Parathyroid adenoma (tissue), 2 donors: Measurements from ENCODE around the gene LATS2.
A peak's percentile ranks its signal among the peaks of the same experiment; 100 is the strongest.

ENCODE experiments used
- H2AFZ ChIP-seq: fragments of 300-600 bp; sonication (generic); one replicate; pipeline ENCODE4 v1.7.0; 2017; ENCODE audit warnings: antibody characterized with exemption, mild to moderate bottlenecking
- H3K27ac ChIP-seq: fragments of 300-600 bp; sonication (generic); one replicate; pipeline ENCODE4 v1.7.0; 2017
- H3K27me3 ChIP-seq: fragments of 300-600 bp; sonication (generic); one replicate; pipeline ENCODE4 v1.7.0; 2017; ENCODE audit warnings: low read length; ENCODE audit not compliant: control insufficient read depth, insufficient read depth
- H3K36me3 ChIP-seq: fragments of 300-600 bp; sonication (generic); one replicate; pipeline ENCODE4 v1.7.0; 2017; ENCODE audit warnings: low read length; ENCODE audit not compliant: control insufficient read depth, insufficient read depth
- H3K4me1 ChIP-seq: fragments of 300-600 bp; sonication (generic); one replicate; pipeline ENCODE4 v1.7.0; 2017; ENCODE audit warnings: control low read depth
- H3K4me2 ChIP-seq: fragments of 300-600 bp; sonication (generic); one replicate; pipeline ENCODE4 v1.7.0; 2017; ENCODE audit warnings: low read length
- H3K4me3 ChIP-seq: fragments of 300-600 bp; sonication (generic); one replicate; pipeline ENCODE4 v1.7.0; 2017; ENCODE audit warnings: low read depth, low read length
- H3K79me2 ChIP-seq: fragments of 300-600 bp; sonication (generic); one replicate; pipeline ENCODE4 v1.7.0; 2017; ENCODE audit warnings: control low read depth
- H3K9ac ChIP-seq: fragments of 300-600 bp; sonication (generic); one replicate; pipeline ENCODE4 v1.7.0; 2017; ENCODE audit warnings: mild to moderate bottlenecking
- H3K9me3 ChIP-seq: fragments of 300-600 bp; sonication (generic); one replicate; pipeline ENCODE4 v1.7.0; 2017; ENCODE audit warnings: low read length; ENCODE audit not compliant: control insufficient read depth
- CTCF ChIP-seq: fragments of 300-600 bp; sonication (generic); IDR thresholded peaks from one replicate; pipeline ENCODE4 v1.7.0; 2017; ENCODE audit warnings: antibody characterized with exemption, mild to moderate bottlenecking
- donor health status: primary hyperparathyroidism.

Gene LATS2

DNA sequence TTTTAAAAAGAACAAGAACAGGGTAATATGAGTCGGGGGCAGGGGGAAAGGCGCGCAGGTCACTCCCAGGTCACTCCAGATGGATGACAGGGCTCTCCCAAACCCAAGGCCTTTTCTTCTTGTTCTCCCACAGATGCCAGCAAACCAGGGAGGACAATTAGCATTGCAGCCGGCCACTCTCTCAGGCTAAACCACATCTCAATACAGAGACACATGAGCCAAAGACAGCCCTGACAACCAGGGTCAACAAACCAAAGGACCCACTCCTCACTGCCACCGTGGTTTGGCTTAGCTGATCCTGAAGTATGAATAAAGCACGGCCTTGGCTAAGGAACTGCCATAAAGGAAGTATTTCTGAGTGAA, 47.3 kb downstream of the LATS2 start:
- H3K79me2 ChIP-seq: no peaks in the 10 kb centered on the region
- peaks cover 14% of the 10 kb centered on the region for H3K4me1 ChIP-seq
- peak overlapping the region; percentile 59 for H3K27ac ChIP-seq
- no peak overlapping the region for H2AFZ ChIP-seq
- no peak overlapping the region for H3K9ac ChIP-seq
- peak overlapping the region; percentile 51 for H3K4me2 ChIP-seq
- no peaks in the 10 kb centered on the region for H3K9me3 ChIP-seq
- no peak overlapping the region for H3K4me3 ChIP-seq
- H3K27me3 ChIP-seq: no peaks in the 10 kb centered on the region
- no peaks in the 10 kb centered on the region for H3K36me3 ChIP-seq
- no peak for TF ChIP-seq CTCF

DNA sequence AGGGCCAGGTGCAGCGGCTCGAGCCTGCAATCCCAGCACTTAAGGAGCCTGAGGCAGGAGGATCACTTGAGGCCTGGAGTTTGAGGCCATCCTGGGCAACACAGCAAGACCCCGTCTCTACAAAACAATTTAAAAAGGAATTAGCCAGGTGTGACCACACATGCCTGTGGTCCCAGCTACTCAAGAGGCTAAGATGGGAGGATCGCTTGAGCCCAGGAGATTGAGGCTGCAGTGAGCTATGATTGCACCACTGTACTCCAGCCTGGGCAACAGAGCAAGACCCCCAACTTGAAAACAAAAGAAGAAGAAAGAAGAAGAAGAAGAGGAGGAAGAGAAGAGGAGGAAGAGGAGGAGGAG, 47.7 kb downstream of the LATS2 start:
- no peaks in the 10 kb centered on the region for H3K9me3 ChIP-seq
- peaks cover 14% of the 10 kb centered on the region for H3K4me1 ChIP-seq
- no peak overlapping the region for H3K9ac ChIP-seq
- H3K79me2 ChIP-seq: no peaks in the 10 kb centered on the region
- TF ChIP-seq CTCF: no peak
- no peaks in the 10 kb centered on the region for H3K27me3 ChIP-seq
- H3K4me3 ChIP-seq: no peak overlapping the region
- H3K27ac ChIP-seq: no peak overlapping the region
- no peaks in the 10 kb centered on the region for H3K36me3 ChIP-seq
- no peak overlapping the region for H3K4me2 ChIP-seq
- H2AFZ ChIP-seq: no peak overlapping the region

DNA sequence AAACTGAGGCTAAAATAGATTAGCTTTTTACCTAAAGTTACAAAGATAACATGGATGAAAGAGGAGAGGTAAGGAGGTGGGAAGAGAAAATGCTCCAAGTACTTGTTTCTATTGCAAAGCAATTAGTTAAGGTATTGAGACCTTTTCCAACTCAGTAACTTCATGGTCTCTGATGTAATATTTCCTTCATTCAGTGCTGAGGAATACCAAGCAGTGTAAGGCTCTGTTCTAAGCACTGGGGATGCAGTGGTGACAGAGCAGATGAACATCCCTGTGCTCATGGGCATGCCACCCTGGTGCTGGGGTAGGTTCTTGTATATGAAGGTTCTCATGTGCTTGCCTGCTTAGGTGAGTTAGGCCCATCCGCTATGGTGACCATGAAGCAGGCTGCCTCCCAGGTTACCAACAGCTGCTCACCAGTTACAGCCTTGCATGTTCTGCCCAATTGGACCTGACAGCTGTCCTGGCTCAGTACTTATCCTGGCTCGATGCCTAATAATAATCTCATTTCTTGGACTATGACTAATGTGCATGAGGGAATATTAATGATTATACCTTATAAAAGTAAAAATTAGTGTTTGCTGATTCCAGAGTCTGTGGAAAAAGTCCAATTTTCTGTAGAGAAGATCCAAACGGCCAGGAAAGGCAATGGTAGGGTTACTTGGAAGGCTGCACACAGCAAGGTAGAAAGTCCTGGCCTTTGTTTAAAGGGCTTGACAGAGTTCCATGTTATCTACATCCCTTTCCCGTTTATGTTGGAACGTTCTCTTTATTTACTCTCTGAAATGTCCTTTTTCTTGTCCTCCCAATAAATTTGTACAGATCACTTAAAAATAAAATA, 48.3 kb downstream of the LATS2 start:
- Histone ChIP-seq H3K79me2 (no peaks in the 10 kb centered on the region), H3K4me3 (no peak overlapping the region), H3K27ac (no peak overlapping the region), H2AFZ (no peak overlapping the region), H3K9me3 (no peaks in the 10 kb centered on the region), H3K4me1 (peaks cover 14% of the 10 kb centered on the region), H3K9ac (no peak overlapping the region), H3K4me2 (no peak overlapping the region), H3K27me3 (no peaks in the 10 kb centered on the region), H3K36me3 (no peaks in the 10 kb centered on the region)
- no peak for TF ChIP-seq CTCF

DNA sequence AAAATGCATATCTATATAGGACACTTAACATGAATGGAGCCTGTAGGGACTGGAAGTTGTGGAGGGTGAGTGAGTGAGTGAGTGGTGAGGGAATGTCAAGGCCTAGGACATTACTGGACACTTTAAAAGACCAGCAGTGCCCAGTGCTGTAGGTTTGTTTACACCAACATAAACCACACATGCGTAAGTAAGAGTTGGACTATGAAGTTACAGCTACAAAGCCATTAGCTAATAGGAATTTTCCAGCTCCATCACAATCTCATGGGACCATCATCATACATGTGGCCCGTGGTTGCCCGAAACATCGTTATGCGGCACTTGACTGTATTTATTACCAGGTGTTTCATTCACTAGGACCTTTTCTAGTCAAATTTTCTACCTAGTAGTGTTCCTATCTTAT, 49.2 kb downstream of the LATS2 start:
- no peaks in the 10 kb centered on the region for H3K27me3 ChIP-seq
- H3K4me3 ChIP-seq: no peak overlapping the region
- TF ChIP-seq CTCF: no peak
- no peak overlapping the region for H2AFZ ChIP-seq
- peaks cover 14% of the 10 kb centered on the region for H3K4me1 ChIP-seq
- H3K79me2 ChIP-seq: no peaks in the 10 kb centered on the region
- H3K4me2 ChIP-seq: no peak overlapping the region
- H3K36me3 ChIP-seq: no peaks in the 10 kb centered on the region
- no peak overlapping the region for H3K27ac ChIP-seq
- no peaks in the 10 kb centered on the region for H3K9me3 ChIP-seq
- no peak overlapping the region for H3K9ac ChIP-seq

DNA sequence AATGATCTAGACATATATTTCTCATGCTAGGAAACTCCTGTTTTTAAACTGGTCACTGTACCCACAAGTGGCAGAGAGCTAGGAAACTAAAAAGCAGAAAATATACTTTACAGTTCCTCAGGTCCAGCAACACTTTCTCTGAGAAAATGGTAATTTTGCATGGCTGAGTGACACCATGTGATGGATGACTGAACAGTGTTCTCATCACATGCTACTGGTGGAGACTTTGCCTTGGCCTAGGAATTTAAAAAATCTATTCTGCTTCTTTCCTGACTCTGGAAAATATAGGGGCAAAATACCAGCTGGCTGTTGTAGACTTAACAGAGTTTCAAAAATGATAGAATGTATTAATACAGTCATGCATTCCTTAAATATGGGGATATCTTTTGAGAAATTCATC, 50.0 kb downstream of the LATS2 start:
- H3K4me1 ChIP-seq: peaks cover 14% of the 10 kb centered on the region
- no peaks in the 10 kb centered on the region for H3K27me3 ChIP-seq
- H3K9ac ChIP-seq: no peak overlapping the region
- no peak overlapping the region for H3K4me3 ChIP-seq
- no peaks in the 10 kb centered on the region for H3K36me3 ChIP-seq
- no peaks in the 10 kb centered on the region for H3K9me3 ChIP-seq
- TF ChIP-seq CTCF: no peak
- H3K27ac ChIP-seq: no peak overlapping the region
- no peak overlapping the region for H2AFZ ChIP-seq
- no peaks in the 10 kb centered on the region for H3K79me2 ChIP-seq
- no peak overlapping the region for H3K4me2 ChIP-seq
